ENCODE results near the gene UTY. TPM values are rescaled to one million over a fixed set of nuclear protein-coding genes. Genes with fewer than 3 reads are reported as not detected.

The UTY gene
- total and polyA plus RNA-seq, 3 donors from 2014 or later: 6.7 to 58.5 (median 55.8) TPM

DNA sequence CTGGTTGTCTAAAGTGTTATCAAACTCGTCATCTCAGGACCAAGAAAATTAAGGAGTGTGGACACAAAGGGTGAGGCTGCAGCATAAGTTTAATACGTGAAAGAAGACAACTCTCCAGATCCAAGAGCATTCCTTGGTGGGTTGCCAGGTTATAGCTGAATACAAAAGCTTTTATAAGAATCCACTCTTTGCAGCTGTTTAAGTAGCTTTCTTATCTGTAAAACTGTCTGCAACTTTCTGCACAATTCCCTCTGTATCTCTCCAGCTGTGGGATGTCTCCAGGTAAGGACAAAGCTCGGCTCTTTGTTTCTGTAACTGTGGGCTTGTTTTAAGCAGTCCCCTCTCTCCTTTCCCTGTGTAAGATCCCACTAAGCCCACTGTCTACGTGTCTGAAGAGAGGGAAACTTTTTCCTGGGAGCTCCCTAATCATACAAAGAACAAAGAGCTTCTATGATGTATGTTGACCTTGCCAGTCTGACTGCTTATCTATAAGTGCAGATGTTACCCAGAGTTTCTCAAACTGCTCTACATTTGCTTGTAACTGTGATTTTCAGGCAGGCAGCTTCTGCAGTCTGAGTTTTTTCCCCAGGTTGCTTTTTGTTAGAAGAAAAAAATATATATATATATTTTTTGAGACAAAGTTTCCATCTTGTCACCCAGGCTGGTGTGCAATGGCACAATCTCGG is 268.7 kb downstream of the UTY start:
- 16 to 25% methylated on average over 5 of the region's 5 CpGs for WGBS, 2 donors
- TF ChIP-seq POLR2A (IDR thresholded peaks at IDR 0.05): no peak
- no peak for TF ChIP-seq CTCF (IDR thresholded peaks at IDR 0.05)
- H3K4me1 ChIP-seq: no peaks in the 10 kb centered on the region
- peak; percentile 20 for DNase-seq
- H3K27ac ChIP-seq: no peak overlapping the region
- intact Hi-C loops (cut with DNase I; ENCODE audit: low total_unique reads): no loop called here
- H3K36me3 ChIP-seq (ENCODE audit: low read depth, missing control alignments): no peaks in the 10 kb centered on the region
- no peak overlapping the region for H3K4me3 ChIP-seq
- no peaks in the 10 kb centered on the region for H3K9me3 ChIP-seq
- no peaks in the 10 kb centered on the region for H3K27me3 ChIP-seq

DNA sequence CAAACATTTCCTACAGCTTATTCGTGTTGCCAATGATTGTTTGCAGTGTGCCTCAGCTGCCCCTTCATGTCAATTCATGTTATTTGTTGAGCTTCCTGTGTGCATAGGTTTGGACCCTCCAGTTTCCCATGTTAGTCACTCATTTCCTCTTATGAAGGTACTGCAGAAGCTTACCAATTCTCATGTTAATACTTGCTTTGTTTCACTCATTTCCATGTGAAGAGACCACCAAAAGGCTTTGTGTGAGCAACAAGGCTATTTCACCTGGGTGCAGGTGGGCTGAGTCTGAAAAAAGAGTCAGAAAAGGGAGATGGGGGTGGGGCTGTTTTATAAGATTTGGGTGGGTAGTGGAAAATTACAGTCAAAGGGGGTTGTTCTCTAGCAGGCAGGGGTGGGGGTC is 274.6 kb downstream of the UTY start:
- intact Hi-C loops (cut with DNase I; ENCODE audit: low total_unique reads): no loop called here
- Histone ChIP-seq H3K27ac (no peak overlapping the region), H3K27me3 (no peaks in the 10 kb centered on the region), H3K9me3 (no peaks in the 10 kb centered on the region), H3K36me3 (ENCODE audit: low read depth, missing control alignments) (no peaks in the 10 kb centered on the region), H3K4me3 (no peak overlapping the region), H3K4me1 (no peaks in the 10 kb centered on the region)
- TF ChIP-seq POLR2A (IDR thresholded peaks at IDR 0.05) (no peak), CTCF (IDR thresholded peaks at IDR 0.05) (no peak)
- 50 to 62% methylated on average over 1 of the region's 1 CpG for whole genome bisulfite sequencing, 2 donors
- DNase-seq: no peak

Other genes with a start within 250 kb of the UTY start
- 1 to 10 TPM; 9.1 to 9.7 TPM for gene TMSB4Y, start 223.9 kb upstream of the UTY start, total RNA-seq
- 4.0 TPM for gene TMSB4Y, start 223.9 kb upstream of the UTY start, polyA plus RNA-seq (ENCODE audit: insufficient read depth, low read depth, low replicate concordance)